HepG2 (cell line): ENCODE measurements around the gene FOSB. TPM values are rescaled to one million over a fixed set of nuclear protein-coding genes. Genes with fewer than 3 reads are reported as not detected.

Experiments used
- XBP1 ChIP-seq: sonication (generic); formaldehyde crosslinking; IDR thresholded peaks from 2 replicates; pipeline ENCODE4 v1.5.0; 2020; ENCODE audit warnings: missing genetic modification reagents
- ZNF713 ChIP-seq: sonication (generic); formaldehyde crosslinking; IDR thresholded peaks from 2 replicates; pipeline ENCODE4 v1.4.0; 2020; ENCODE audit warnings: mild to moderate bottlenecking, missing genetic modification reagents
- polyA plus RNA-seq, 8 experiments: library from polyadenylated mRNA; depleted of rRNA in 3 of 8; stranded (reverse) in 7 of 8; unstranded in 1 of 8; fragments of >200 nt; fragmentation: Illumina TruSeq in 4 of 8; extraction: Trizol in 4 of 8; gene quantifications; 2 replicates each; pipeline versions ENCODE4 v1.2.1 to v1.2.3, GENCODE V29; 2011 to 2016; ENCODE audit warnings: low read depth in 4 of 8, missing spikeins in 1 of 8, mixed read lengths in 1 of 8; ENCODE audit not compliant: insufficient read depth in 1 of 8
- total RNA-seq, 5 experiments: library from RNA; depleted of rRNA; stranded (reverse); fragments of >200 nt; fragmentation: Illumina TruSeq; extraction: Trizol; gene quantifications; 2 replicates each; pipeline ENCODE4 v1.2.3, GENCODE V29; 2016; ENCODE audit warnings: low read depth in 1 of 5
- TF ChIP-seq, protein P1 (sequence below): sonication (generic); formaldehyde crosslinking; IDR thresholded peaks from 2 replicates; pipeline ENCODE4 v1.4.0; 2020; ENCODE audit warnings: missing genetic modification reagents
- TF ChIP-seq, protein P2 (sequence below): sonication (generic); formaldehyde crosslinking; IDR thresholded peaks from 2 replicates; pipeline ENCODE4 v1.5.0; 2020; ENCODE audit warnings: missing genetic modification reagents, mild to moderate bottlenecking, borderline replicate concordance
- TF ChIP-seq, protein P3 (sequence below): sonication (generic); formaldehyde crosslinking; conservative IDR thresholded peaks from 2 replicates; pipeline ENCODE4 v1.4.0; 2020; ENCODE audit warnings: missing genetic modification reagents

FOSB gene
- total and polyA plus RNA-seq, 2 of the 13 experiments (the other 11 are each of a cell fraction or from before 2014, with no cell fraction given) = 2.8 to 6.0 TPM

DNA sequence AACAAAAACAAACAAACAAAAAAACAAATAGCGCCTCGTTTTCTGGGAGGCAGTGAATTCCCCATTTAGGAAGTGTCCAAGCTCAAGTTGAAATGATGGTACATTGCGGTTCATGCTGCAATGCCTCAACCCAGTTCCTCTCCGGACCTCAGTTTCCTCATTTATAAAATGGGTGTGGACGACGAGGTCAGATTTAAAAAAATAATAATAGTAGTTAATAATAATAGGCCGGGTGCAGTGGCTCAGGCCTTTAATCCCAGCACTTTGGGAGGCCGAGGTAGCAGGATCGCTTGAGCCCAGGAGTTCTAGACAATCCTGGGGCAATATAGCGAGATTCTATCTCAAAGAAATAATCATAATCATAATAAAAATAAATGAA is 28.6 kb upstream of the FOSB start (continued):
- TF ChIP-seq, protein P1, sequence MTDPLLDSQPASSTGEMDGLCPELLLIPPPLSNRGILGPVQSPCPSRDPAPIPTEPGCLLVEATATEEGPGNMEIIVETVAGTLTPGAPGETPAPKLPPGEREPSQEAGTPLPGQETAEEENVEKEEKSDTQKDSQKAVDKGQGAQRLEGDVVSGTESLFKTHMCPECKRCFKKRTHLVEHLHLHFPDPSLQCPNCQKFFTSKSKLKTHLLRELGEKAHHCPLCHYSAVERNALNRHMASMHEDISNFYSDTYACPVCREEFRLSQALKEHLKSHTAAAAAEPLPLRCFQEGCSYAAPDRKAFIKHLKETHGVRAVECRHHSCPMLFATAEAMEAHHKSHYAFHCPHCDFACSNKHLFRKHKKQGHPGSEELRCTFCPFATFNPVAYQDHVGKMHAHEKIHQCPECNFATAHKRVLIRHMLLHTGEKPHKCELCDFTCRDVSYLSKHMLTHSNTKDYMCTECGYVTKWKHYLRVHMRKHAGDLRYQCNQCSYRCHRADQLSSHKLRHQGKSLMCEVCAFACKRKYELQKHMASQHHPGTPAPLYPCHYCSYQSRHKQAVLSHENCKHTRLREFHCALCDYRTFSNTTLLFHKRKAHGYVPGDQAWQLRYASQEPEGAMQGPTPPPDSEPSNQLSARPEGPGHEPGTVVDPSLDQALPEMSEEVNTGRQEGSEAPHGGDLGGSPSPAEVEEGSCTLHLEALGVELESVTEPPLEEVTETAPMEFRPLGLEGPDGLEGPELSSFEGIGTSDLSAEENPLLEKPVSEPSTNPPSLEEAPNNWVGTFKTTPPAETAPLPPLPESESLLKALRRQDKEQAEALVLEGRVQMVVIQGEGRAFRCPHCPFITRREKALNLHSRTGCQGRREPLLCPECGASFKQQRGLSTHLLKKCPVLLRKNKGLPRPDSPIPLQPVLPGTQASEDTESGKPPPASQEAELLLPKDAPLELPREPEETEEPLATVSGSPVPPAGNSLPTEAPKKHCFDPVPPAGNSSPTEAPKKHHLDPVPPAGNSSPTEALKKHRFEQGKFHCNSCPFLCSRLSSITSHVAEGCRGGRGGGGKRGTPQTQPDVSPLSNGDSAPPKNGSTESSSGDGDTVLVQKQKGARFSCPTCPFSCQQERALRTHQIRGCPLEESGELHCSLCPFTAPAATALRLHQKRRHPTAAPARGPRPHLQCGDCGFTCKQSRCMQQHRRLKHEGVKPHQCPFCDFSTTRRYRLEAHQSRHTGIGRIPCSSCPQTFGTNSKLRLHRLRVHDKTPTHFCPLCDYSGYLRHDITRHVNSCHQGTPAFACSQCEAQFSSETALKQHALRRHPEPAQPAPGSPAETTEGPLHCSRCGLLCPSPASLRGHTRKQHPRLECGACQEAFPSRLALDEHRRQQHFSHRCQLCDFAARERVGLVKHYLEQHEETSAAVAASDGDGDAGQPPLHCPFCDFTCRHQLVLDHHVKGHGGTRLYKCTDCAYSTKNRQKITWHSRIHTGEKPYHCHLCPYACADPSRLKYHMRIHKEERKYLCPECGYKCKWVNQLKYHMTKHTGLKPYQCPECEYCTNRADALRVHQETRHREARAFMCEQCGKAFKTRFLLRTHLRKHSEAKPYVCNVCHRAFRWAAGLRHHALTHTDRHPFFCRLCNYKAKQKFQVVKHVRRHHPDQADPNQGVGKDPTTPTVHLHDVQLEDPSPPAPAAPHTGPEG (CRISPR knock-in tag) = 0 out of 2 replicates have a peak, but pooled peaks have one; percentile 8
- TF ChIP-seq, protein P2, sequence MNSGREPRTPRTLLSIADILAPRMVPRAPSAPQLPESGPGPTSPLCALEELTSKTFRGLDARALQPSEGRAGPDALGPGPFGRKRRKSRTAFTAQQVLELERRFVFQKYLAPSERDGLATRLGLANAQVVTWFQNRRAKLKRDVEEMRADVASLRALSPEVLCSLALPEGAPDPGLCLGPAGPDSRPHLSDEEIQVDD (CRISPR knock-in tag) = no peak
- TF ChIP-seq, protein P3, sequence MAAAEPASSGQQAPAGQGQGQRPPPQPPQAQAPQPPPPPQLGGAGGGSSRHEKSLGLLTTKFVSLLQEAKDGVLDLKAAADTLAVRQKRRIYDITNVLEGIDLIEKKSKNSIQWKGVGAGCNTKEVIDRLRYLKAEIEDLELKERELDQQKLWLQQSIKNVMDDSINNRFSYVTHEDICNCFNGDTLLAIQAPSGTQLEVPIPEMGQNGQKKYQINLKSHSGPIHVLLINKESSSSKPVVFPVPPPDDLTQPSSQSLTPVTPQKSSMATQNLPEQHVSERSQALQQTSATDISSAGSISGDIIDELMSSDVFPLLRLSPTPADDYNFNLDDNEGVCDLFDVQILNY (CRISPR knock-in tag) = no peak
- TF ChIP-seq ZNF713 (CRISPR knock-in tag) (no peak), XBP1 (no peak)
- TF ChIP-seq, all 625 proteins: peak for 3
